Raji (cell line): ENCODE measurements around the gene ZBTB20.

ENCODE experiments used
- POLR2A ChIP-seq: IDR thresholded peaks from 2 replicates; pipeline ENCODE4 v1.6.1; 2011; ENCODE audit warnings: low read depth, low read length, control low read depth; ENCODE audit not compliant: insufficient read depth

Gene ZBTB20

GRCh38 chr3:114892131-114892879 is 254.8 kb downstream of the ZBTB20 start:
- no peak for TF ChIP-seq POLR2A

DNA sequence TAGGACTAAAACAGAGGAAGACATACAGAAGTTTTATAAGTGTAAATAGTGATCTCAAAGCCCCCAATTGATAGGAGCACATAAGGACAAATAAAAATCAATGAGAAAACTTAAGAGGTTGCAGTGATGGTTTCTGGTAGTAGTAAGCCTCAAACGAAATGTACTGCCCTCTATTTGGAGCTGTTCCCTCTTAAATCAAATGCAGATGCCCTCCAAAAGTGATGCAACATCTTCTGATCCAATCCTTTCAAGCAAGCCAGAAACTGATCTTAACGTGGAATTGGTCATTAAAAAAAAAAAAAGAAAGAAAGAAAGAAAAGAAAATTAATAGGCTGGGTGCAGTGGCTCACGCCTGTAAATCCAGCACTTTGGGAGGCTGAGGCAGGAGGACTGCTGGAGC is 259.3 kb downstream of the ZBTB20 start:
- TF ChIP-seq POLR2A: no peak

DNA sequence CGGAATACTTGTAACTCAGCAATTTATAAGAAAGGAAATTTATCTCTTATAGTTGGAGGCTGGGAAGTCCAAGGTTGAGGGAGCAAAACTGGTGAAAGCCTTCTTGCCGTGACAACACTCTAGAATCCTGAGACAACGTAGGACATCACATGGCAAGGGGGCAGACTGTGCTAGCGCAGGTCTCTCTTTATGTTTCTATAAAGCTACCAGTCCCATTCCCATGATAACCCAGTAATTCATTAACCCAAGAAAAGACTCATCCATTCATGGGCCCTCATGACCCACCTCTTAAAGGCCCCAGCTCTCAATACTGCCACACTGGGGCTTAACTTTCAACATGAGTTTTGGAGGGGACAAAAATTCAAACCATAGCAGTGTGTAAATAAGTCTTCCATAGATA is 260.2 kb downstream of the ZBTB20 start:
- TF ChIP-seq POLR2A: no peak

DNA sequence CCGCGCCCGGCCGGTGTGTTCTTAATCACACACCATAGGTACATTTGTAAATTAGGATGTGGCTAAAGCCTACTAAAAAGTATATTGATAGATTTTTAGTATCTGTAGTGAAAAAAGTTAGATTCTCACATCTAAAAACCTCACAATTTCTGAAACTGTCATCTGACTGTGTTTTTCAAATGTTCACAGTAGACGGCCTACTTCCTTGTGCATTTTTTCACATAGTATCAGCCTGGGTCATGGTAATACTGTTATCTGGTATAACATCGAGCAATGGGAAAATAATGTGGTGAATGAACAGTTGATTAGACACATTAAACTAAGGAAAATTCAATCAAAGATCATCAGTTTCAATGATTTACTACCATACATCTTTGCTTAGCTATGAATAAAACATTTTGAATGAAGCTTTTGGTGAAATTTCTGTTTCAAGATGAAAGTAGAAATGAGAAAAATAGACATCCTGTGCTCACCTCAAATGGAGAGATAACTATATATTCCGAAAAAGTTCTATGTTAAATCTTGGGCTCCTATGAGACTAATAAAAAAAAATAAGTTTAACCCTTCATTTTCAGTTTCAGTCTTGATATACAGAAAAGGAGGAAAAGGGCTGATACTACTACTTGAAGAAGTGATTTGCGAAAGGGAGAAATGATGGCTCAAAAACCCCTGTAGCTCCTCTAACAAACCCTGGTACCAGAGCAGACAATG is 262.7 kb downstream of the ZBTB20 start:
- TF ChIP-seq POLR2A: no peak

GRCh38 chr3:114880078-114880477 is 267.0 kb downstream of the ZBTB20 start:
- no peak for TF ChIP-seq POLR2A

- no peak for TF ChIP-seq POLR2A
Observed at GRCh38 chr3:114879059-114880031, 267.7 kb downstream of the ZBTB20 start.

DNA sequence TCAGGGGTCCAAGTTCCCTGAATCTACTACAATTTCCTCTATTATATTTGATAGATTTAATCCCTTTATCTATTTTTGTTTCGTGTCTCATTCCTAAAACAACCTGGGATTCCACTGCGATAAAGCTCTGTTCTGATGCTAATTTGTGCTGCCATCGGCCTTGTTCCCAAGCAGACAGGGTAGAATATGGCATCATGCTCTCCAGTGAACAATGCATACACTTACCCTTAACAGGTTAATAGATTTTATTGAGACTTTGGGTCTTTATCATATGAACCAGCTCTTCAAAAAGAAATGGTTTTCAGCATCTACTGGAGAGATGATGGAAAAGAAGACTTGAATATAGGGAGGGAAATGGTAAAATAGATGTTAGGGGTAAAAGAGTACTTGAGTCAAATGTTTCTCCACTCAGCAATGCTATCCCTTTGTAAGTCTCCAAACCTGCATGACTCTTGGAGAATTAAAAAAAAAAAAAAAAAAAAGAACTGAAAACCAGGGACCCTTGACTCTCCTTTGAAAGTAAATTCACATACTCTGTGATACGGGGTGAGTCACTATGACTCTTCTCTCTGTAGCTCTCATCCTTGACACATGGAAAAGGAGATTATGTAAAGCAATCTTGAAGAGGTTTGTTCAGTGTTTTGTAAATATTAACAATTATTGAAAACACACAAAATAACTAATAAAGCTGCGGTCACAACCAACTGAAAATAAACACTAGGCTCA is 268.8 kb downstream of the ZBTB20 start:
- TF ChIP-seq POLR2A: no peak

GRCh38 chr3:114877378-114878113 is 269.5 kb downstream of the ZBTB20 start:
- TF ChIP-seq POLR2A: no peak

DNA sequence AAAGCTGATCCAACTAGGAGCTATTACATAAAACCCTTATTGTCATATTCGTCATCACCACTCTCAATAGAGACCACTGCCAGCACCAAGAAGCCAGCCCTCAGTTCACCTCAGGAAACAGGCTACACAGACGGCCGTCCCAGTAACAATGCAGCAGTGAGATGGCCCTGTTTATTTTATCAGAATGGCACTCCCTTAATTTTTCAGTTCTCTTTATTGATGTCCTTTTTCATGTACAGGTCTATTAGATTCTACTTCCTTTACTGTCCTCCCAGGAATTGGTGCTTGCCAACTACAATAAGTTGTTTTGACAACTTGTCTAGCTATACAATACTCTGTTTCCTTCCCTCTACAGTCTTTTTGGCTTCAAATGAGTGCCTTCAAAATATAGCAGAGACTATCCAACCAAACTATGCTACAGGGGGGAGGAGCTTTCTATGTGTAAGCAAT is 272.5 kb downstream of the ZBTB20 start:
- TF ChIP-seq POLR2A: no peak

- no peak for TF ChIP-seq POLR2A
Observed at GRCh38 chr3:114873591-114873990, 273.5 kb downstream of the ZBTB20 start.

DNA sequence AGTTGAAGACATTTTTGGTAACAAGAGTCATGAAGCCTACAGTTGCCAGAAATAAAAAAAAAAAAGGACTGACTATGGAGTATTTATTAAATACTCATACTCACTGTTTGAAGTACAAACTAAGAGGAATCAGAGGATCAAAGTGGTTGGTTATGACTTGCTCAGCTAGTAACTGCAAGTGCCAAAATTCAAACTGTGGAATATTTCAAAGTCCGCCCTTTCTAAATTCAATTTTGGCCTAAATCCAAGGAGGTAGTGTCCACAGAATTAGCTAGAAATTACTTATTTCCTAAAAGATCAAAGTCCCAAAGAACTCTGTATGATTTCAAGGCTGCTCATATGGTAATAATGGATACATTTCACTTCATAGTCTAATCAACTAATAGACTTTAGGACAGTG is 274.5 kb downstream of the ZBTB20 start:
- no peak for TF ChIP-seq POLR2A

DNA sequence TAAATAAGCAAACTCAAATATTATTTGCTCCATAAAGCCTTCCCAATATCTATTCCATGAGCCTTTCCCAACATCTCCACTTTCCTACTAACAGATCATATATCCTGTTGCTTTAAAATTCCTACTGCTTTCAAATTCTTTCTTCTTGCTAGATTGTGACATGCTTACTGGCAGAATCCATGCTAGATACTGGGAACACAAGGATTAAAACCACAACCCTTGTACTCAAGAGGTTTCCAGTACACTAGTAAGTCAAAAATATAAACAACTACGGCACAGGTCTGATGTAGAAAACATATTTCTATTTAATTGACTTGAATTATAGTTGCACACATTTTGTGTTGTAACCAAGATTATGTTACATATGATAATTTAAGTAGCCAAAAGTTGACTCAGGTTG is 275.0 kb downstream of the ZBTB20 start:
- TF ChIP-seq POLR2A: no peak

- no peak for TF ChIP-seq POLR2A
Observed at GRCh38 chr3:114867835-114868503, 279.1 kb downstream of the ZBTB20 start.
